HepG2 (cell line): ENCODE measurements around the gene THOP1. TPM values are rescaled to one million over a fixed set of nuclear protein-coding genes. Genes with fewer than 3 reads are reported as not detected.

Experiments
- ATF1 ChIP-seq: IDR thresholded peaks from 2 replicates; pipeline ENCODE4 v1.6.1; 2016; ENCODE audit warnings: mild to moderate bottlenecking, control low read depth
- ATM ChIP-seq: fragments of 450-650 bp; IDR thresholded peaks from 2 replicates; pipeline ENCODE4 v1.7.1; 2017; ENCODE audit warnings: mild to moderate bottlenecking, borderline replicate concordance
- CAMTA2 ChIP-seq: sonication (generic); formaldehyde crosslinking; IDR thresholded peaks from 2 replicates; pipeline ENCODE4 v1.4.0; 2020; ENCODE audit warnings: mild to moderate bottlenecking, missing genetic modification reagents, borderline replicate concordance
- ESRRA ChIP-seq: sonication (generic); formaldehyde crosslinking; IDR thresholded peaks from 2 replicates; pipeline ENCODE4 v1.5.1; 2020; ENCODE audit warnings: mild to moderate bottlenecking, low read depth, missing genetic modification reagents
- GLI4 ChIP-seq: sonication (generic); formaldehyde crosslinking; IDR thresholded peaks from 2 replicates; pipeline ENCODE4 v1.5.1; 2020; ENCODE audit warnings: missing genetic modification reagents, mild to moderate bottlenecking, moderate library complexity, borderline replicate concordance
- HOXA9 ChIP-seq: sonication (generic); formaldehyde crosslinking; IDR thresholded peaks from 2 replicates; pipeline ENCODE4 v1.8.1; 2022; ENCODE audit warnings: missing genetic modification reagents, mild to moderate bottlenecking, moderate library complexity, borderline replicate concordance
- JUNB ChIP-seq: sonication (generic); formaldehyde crosslinking; IDR thresholded peaks from 2 replicates; pipeline ENCODE4 v1.8.0; 2022; ENCODE audit warnings: missing genetic modification reagents, mild to moderate bottlenecking, borderline replicate concordance
- KDM1A ChIP-seq: IDR thresholded peaks from 2 replicates; pipeline ENCODE4 v1.6.1; 2016; ENCODE audit warnings: missing compliant biosample characterization
- KMT2A ChIP-seq: sonication (generic); formaldehyde crosslinking; IDR thresholded peaks from 2 replicates; pipeline ENCODE4 v1.4.0; 2020; ENCODE audit warnings: missing genetic modification reagents
- MEF2D ChIP-seq: sonication (generic); formaldehyde crosslinking; IDR thresholded peaks from 2 replicates; pipeline ENCODE4 v1.5.1; 2020; ENCODE audit warnings: mild to moderate bottlenecking, missing genetic modification reagents
- MIXL1 ChIP-seq: IDR thresholded peaks from 2 replicates; pipeline ENCODE4 v1.6.1; 2016
- NAIF1 ChIP-seq: sonication (generic); formaldehyde crosslinking; IDR thresholded peaks from 2 replicates; pipeline ENCODE4 v1.5.0; 2020; ENCODE audit warnings: mild to moderate bottlenecking, missing genetic modification reagents, borderline replicate concordance
- NR2C2 ChIP-seq: sonication (generic); formaldehyde crosslinking; IDR thresholded peaks from 2 replicates; pipeline ENCODE4 v1.4.0; 2020; ENCODE audit warnings: missing genetic modification reagents, mild to moderate bottlenecking, moderate library complexity, borderline replicate concordance
- NR2F6 ChIP-seq, 2 experiments: IDR thresholded peaks; 2 replicates each; pipeline ENCODE4 v1.6.1; 2016; ENCODE audit warnings: antibody characterized with exemption in 1 of 2, mild to moderate bottlenecking in 1 of 2
- POLR2AphosphoS5 ChIP-seq: IDR thresholded peaks from 2 replicates; pipeline ENCODE4 v1.6.1; 2012; ENCODE audit warnings: low read depth, low read length
- PRMT3 ChIP-seq: sonication (generic); formaldehyde crosslinking; IDR thresholded peaks from 2 replicates; pipeline ENCODE4 v1.8.1; 2022; ENCODE audit warnings: low read depth, mild to moderate bottlenecking, moderate library complexity, missing genetic modification reagents, borderline replicate concordance
- SATB2 ChIP-seq: sonication (generic); formaldehyde crosslinking; IDR thresholded peaks from 2 replicates; pipeline ENCODE4 v1.5.0; 2020; ENCODE audit warnings: missing genetic modification reagents
- SP5 ChIP-seq: IDR thresholded peaks from 2 replicates; pipeline ENCODE4 v1.6.1; 2016; ENCODE audit warnings: low read depth, borderline replicate concordance
- TARDBP ChIP-seq: sonication (generic); formaldehyde crosslinking; IDR thresholded peaks from 2 replicates; pipeline ENCODE4 v1.8.0; 2022; ENCODE audit warnings: mild to moderate bottlenecking, missing genetic modification reagents
- TOPORS ChIP-seq: sonication (generic); formaldehyde crosslinking; IDR thresholded peaks from 2 replicates; pipeline ENCODE4 v1.8.0; 2023; ENCODE audit warnings: mild to moderate bottlenecking, missing genetic modification reagents
- U2AF2 ChIP-seq: fragments of 200-400 bp; formaldehyde crosslinking; IDR thresholded peaks from 2 replicates; pipeline ENCODE4 v1.6.1; 2017; ENCODE audit warnings: low read depth, mild to moderate bottlenecking, low read length
- XBP1 ChIP-seq: sonication (generic); formaldehyde crosslinking; IDR thresholded peaks from 2 replicates; pipeline ENCODE4 v1.5.0; 2020; ENCODE audit warnings: missing genetic modification reagents
- ZMYM3 ChIP-seq: sonication (generic); formaldehyde crosslinking; IDR thresholded peaks from 2 replicates; pipeline ENCODE4 v1.5.1; 2020; ENCODE audit warnings: mild to moderate bottlenecking, missing genetic modification reagents
- ZNF136 ChIP-seq: sonication (generic); formaldehyde crosslinking; IDR thresholded peaks from 2 replicates; pipeline ENCODE4 v1.8.1; 2022; ENCODE audit warnings: low read depth, mild to moderate bottlenecking, moderate library complexity, missing genetic modification reagents
- ZNF331 ChIP-seq: sonication (generic); formaldehyde crosslinking; IDR thresholded peaks from 2 replicates; pipeline ENCODE4 v1.4.0; 2020; ENCODE audit warnings: missing genetic modification reagents
- ZNF354B ChIP-seq: sonication (generic); formaldehyde crosslinking; IDR thresholded peaks from 2 replicates; pipeline ENCODE4 v1.8.0; 2022; ENCODE audit warnings: mild to moderate bottlenecking, missing genetic modification reagents
- ZNF451 ChIP-seq: sonication (generic); formaldehyde crosslinking; IDR thresholded peaks from 2 replicates; pipeline ENCODE4 v1.5.0; 2020; ENCODE audit warnings: mild to moderate bottlenecking, missing genetic modification reagents
- ZNF546 ChIP-seq: sonication (generic); formaldehyde crosslinking; conservative IDR thresholded peaks from 2 replicates; pipeline ENCODE4 v1.8.1; 2023; ENCODE audit warnings: mild to moderate bottlenecking, missing genetic modification reagents
- ZNF614 ChIP-seq: IDR thresholded peaks from 2 replicates; pipeline ENCODE4 v1.6.1; 2018; ENCODE audit warnings: missing biosample characterization, missing genetic modification reagents, inconsistent platforms, borderline replicate concordance
- polyA plus RNA-seq, 8 experiments: library from polyadenylated mRNA; depleted of rRNA in 3 of 8; stranded (reverse) in 7 of 8; unstranded in 1 of 8; fragments of >200 nt; fragmentation: Illumina TruSeq in 4 of 8; extraction: Trizol in 4 of 8; gene quantifications; 2 replicates each; pipeline versions ENCODE4 v1.2.1 to v1.2.3, GENCODE V29; 2011 to 2016; ENCODE audit warnings: low read depth in 4 of 8, missing spikeins in 1 of 8, mixed read lengths in 1 of 8; ENCODE audit not compliant: insufficient read depth in 1 of 8
- total RNA-seq, 5 experiments: library from RNA; depleted of rRNA; stranded (reverse); fragments of >200 nt; fragmentation: Illumina TruSeq; extraction: Trizol; gene quantifications; 2 replicates each; pipeline ENCODE4 v1.2.3, GENCODE V29; 2016; ENCODE audit warnings: low read depth in 1 of 5
- TF ChIP-seq, protein P1 (sequence below): sonication (generic); formaldehyde crosslinking; conservative IDR thresholded peaks from 2 replicates; pipeline ENCODE4 v1.4.0; 2020; ENCODE audit warnings: mild to moderate bottlenecking, missing genetic modification reagents, moderate library complexity
- TF ChIP-seq, protein P2 (sequence below): sonication (generic); formaldehyde crosslinking; IDR thresholded peaks from 2 replicates; pipeline ENCODE4 v1.8.1; 2023; ENCODE audit warnings: mild to moderate bottlenecking, missing genetic modification reagents

Gene THOP1
- total and polyA plus RNA-seq, 2 of the 13 experiments (the other 11 are each of a cell fraction or from before 2014, with no cell fraction given): 74.4 to 116 TPM

DNA sequence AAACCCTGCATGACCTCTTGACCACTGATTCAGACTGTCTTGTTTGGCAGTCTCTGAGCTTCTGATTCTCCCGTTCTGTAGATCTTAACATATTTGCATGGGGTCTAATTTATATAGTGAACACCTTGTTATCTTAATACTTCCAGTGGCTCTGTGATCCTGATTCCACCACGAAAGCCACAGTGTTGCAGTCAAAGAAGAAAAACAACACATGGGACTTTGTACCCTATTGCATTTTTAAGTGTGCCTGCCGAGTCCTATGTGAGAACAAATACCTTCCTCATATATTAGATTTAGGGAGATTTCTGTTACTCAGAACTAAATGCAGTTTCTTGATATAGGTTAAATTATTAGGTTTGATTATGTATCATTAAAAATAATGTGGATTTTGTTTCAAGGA is 69.5 kb downstream of the THOP1 start (continued):
- TF ChIP-seq NR2F6 (IDR thresholded peaks at IDR 0.05) (0 out of 2 replicates have a peak, but pooled peaks have one; percentile 12), NR2F6 (CRISPR knock-in tag; IDR thresholded peaks at IDR 0.05) (no peak), ESRRA (CRISPR knock-in tag) (no peak), ZNF546 (CRISPR knock-in tag) (no peak), ATF1 (CRISPR knock-in tag) (no peak), POLR2AphosphoS5 (no peak), U2AF2 (no peak), KMT2A (CRISPR knock-in tag) (no peak), TOPORS (CRISPR knock-in tag) (no peak), ZNF614 (CRISPR knock-in tag) (no peak), ZNF451 (CRISPR knock-in tag) (no peak), KDM1A (CRISPR knock-in tag) (no peak), ZNF354B (CRISPR knock-in tag) (no peak), ZMYM3 (CRISPR knock-in tag) (no peak), SATB2 (CRISPR knock-in tag) (no peak), XBP1 (CRISPR knock-in tag) (no peak), GLI4 (no peak), NAIF1 (CRISPR knock-in tag) (no peak), ZNF331 (CRISPR knock-in tag) (no peak), TARDBP (CRISPR knock-in tag) (no peak), CAMTA2 (CRISPR knock-in tag) (no peak), SP5 (no peak), MIXL1 (CRISPR knock-in tag) (no peak), ATM (no peak), JUNB (CRISPR knock-in tag) (no peak), MEF2D (CRISPR knock-in tag) (no peak), ZNF136 (CRISPR knock-in tag) (no peak), NR2C2 (no peak), PRMT3 (CRISPR knock-in tag) (no peak), HOXA9 (CRISPR knock-in tag) (no peak)
- TF ChIP-seq, protein P1, sequence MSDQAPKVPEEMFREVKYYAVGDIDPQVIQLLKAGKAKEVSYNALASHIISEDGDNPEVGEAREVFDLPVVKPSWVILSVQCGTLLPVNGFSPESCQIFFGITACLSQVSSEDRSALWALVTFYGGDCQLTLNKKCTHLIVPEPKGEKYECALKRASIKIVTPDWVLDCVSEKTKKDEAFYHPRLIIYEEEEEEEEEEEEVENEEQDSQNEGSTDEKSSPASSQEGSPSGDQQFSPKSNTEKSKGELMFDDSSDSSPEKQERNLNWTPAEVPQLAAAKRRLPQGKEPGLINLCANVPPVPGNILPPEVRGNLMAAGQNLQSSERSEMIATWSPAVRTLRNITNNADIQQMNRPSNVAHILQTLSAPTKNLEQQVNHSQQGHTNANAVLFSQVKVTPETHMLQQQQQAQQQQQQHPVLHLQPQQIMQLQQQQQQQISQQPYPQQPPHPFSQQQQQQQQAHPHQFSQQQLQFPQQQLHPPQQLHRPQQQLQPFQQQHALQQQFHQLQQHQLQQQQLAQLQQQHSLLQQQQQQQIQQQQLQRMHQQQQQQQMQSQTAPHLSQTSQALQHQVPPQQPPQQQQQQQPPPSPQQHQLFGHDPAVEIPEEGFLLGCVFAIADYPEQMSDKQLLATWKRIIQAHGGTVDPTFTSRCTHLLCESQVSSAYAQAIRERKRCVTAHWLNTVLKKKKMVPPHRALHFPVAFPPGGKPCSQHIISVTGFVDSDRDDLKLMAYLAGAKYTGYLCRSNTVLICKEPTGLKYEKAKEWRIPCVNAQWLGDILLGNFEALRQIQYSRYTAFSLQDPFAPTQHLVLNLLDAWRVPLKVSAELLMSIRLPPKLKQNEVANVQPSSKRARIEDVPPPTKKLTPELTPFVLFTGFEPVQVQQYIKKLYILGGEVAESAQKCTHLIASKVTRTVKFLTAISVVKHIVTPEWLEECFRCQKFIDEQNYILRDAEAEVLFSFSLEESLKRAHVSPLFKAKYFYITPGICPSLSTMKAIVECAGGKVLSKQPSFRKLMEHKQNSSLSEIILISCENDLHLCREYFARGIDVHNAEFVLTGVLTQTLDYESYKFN: peak; percentile 57
- TF ChIP-seq, protein P2, sequence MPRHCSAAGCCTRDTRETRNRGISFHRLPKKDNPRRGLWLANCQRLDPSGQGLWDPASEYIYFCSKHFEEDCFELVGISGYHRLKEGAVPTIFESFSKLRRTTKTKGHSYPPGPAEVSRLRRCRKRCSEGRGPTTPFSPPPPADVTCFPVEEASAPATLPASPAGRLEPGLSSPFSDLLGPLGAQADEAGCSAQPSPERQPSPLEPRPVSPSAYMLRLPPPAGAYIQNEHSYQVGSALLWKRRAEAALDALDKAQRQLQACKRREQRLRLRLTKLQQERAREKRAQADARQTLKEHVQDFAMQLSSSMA: no peak
